ENCODE measurements around the gene MYPN. TPM values are rescaled to one million over a fixed set of nuclear protein-coding genes. Genes with fewer than 3 reads are reported as not detected.
A peak's percentile ranks its signal among the peaks of the same experiment; 100 is the strongest.

The MYPN gene
- total and polyA plus RNA-seq, 2 donors from 2014 or later, result 0.06 TPM; not detected in 1

DNA sequence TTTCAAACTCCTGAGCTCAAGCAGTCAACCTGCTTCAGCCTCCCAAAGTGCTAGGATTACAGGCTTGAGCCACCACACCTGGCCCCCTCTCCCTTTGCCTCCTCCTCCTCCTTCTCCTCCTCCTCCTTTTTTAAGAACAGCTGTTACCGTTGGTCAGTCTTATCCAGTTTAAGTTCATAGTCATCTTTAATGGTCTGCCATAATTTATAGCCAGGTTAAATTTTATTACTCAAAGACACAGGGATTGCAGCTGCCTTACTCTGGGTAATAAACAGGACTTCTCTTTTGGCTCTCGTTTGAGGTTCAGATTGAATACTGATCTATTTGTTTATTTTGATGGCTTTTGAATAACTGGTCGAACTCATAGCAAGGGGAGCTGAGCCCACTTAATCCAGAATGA lies 87.4 kb downstream of the MYPN start:
- H3K4me3 ChIP-seq (ENCODE audit: low read length in 3 of 3), result no peak overlapping the region
- no peaks in the 10 kb centered on the region for H3K4me1 ChIP-seq (ENCODE audit: control insufficient read depth in 2 of 3, insufficient read depth in 2 of 3, low read depth in 1 of 3, low read length in 3 of 3)
- H3K36me3 ChIP-seq (ENCODE audit: control insufficient read depth in 2 of 3, insufficient read depth in 3 of 3, low read length in 3 of 3), result no peaks in the 10 kb centered on the region
- H3K9ac ChIP-seq (ENCODE audit: low read length in 3 of 3), result no peak overlapping the region
- no peak for FAIRE-seq
- intact Hi-C loops (cut with DNase I), result no loop called here
- TF ChIP-seq CTCF (IDR thresholded peaks at IDR 0.05; ENCODE audit: borderline replicate concordance, extremely low read depth, insufficient read depth), result no peak
- H3K27me3 ChIP-seq (ENCODE audit: control insufficient read depth, insufficient read depth, low read length), result no peaks in the 10 kb centered on the region
- DNase-seq, result peak in 3 of 5 donors; percentile 29 to 76 (median 73)
- no peak overlapping the region for H3K27ac ChIP-seq (ENCODE audit: low read depth in 2 of 2, low read length in 2 of 2)
- no peaks in the 10 kb centered on the region for H3K9me3 ChIP-seq (ENCODE audit: control insufficient read depth in 2 of 3, insufficient read depth in 1 of 3, low read length in 3 of 3)

- Histone ChIP-seq H3K9ac (ENCODE audit: low read length in 3 of 3) (no peak overlapping the region), H3K4me1 (ENCODE audit: control insufficient read depth in 2 of 3, insufficient read depth in 2 of 3, low read depth in 1 of 3, low read length in 3 of 3) (no peaks in the 10 kb centered on the region), H3K27me3 (ENCODE audit: control insufficient read depth, insufficient read depth, low read length) (no peaks in the 10 kb centered on the region), H3K27ac (ENCODE audit: low read depth in 2 of 2, low read length in 2 of 2) (no peak overlapping the region), H3K9me3 (ENCODE audit: control insufficient read depth in 2 of 3, insufficient read depth in 1 of 3, low read length in 3 of 3) (no peaks in the 10 kb centered on the region), H3K36me3 (ENCODE audit: control insufficient read depth in 2 of 3, insufficient read depth in 3 of 3, low read length in 3 of 3) (no peaks in the 10 kb centered on the region), H3K4me3 (ENCODE audit: low read length in 3 of 3) (no peak overlapping the region)
- TF ChIP-seq CTCF (IDR thresholded peaks at IDR 0.05; ENCODE audit: borderline replicate concordance, extremely low read depth, insufficient read depth), result no peak
- intact Hi-C loops (cut with DNase I), result no loop called here
- no peak for DNase-seq
- FAIRE-seq, result no peak
Measured at GRCh38 chr10:68202960-68203353, 93.7 kb downstream of the MYPN start.

GRCh38 chr10:68208424-68209042 lies 99.2 kb downstream of the MYPN start:
- Histone ChIP-seq H3K4me3 (ENCODE audit: low read length in 3 of 3) (no peak overlapping the region), H3K27me3 (ENCODE audit: control insufficient read depth, insufficient read depth, low read length) (no peaks in the 10 kb centered on the region), H3K36me3 (ENCODE audit: control insufficient read depth in 2 of 3, insufficient read depth in 3 of 3, low read length in 3 of 3) (no peaks in the 10 kb centered on the region), H3K9ac (ENCODE audit: low read length in 3 of 3) (no peak overlapping the region), H3K27ac (ENCODE audit: low read depth in 2 of 2, low read length in 2 of 2) (no peak overlapping the region), H3K9me3 (ENCODE audit: control insufficient read depth in 2 of 3, insufficient read depth in 1 of 3, low read length in 3 of 3) (no peaks in the 10 kb centered on the region), H3K4me1 (ENCODE audit: control insufficient read depth in 2 of 3, insufficient read depth in 2 of 3, low read depth in 1 of 3, low read length in 3 of 3) (no peaks in the 10 kb centered on the region)
- peak; percentile 61 for TF ChIP-seq CTCF (IDR thresholded peaks at IDR 0.05; ENCODE audit: borderline replicate concordance, extremely low read depth, insufficient read depth)
- FAIRE-seq (no peak), DNase-seq (peak in 4 of 5 donors; percentile 63 to 81 (median 74))
- intact Hi-C loops (cut with DNase I), result no loop called here

- DNase-seq (no peak), FAIRE-seq (no peak)
- Histone ChIP-seq H3K27ac (ENCODE audit: low read depth in 2 of 2, low read length in 2 of 2) (no peak overlapping the region), H3K9ac (ENCODE audit: low read length in 3 of 3) (no peak overlapping the region), H3K27me3 (ENCODE audit: control insufficient read depth, insufficient read depth, low read length) (no peaks in the 10 kb centered on the region), H3K9me3 (ENCODE audit: control insufficient read depth in 2 of 3, insufficient read depth in 1 of 3, low read length in 3 of 3) (no peaks in the 10 kb centered on the region), H3K4me3 (ENCODE audit: low read length in 3 of 3) (no peak overlapping the region), H3K36me3 (ENCODE audit: control insufficient read depth in 2 of 3, insufficient read depth in 3 of 3, low read length in 3 of 3) (no peaks in the 10 kb centered on the region), H3K4me1 (ENCODE audit: control insufficient read depth in 2 of 3, insufficient read depth in 2 of 3, low read depth in 1 of 3, low read length in 3 of 3) (no peaks in the 10 kb centered on the region)
- no peak for TF ChIP-seq CTCF (IDR thresholded peaks at IDR 0.05; ENCODE audit: borderline replicate concordance, extremely low read depth, insufficient read depth)
- intact Hi-C loops (cut with DNase I), result no loop called here
Measured at GRCh38 chr10:68211669-68212068, 102.4 kb downstream of the MYPN start.

All from kidney (tissue), 14 donors.